SK-N-SH treated with all-trans-retinoic acid at 6 μM for 48 hours (cell line): Measurements from ENCODE around the gene CNTN2.

Experiments
- ATAC-seq: fragments of 200-7000 bp; cut with Tn5 transposase; 3 replicates; pipeline ENCODE4 v1.9.1; 2020; ENCODE audit warnings: mild to moderate bottlenecking, moderate library complexity
- BACH2 ChIP-seq: fragments of 250-450 bp; sonication (Bioruptor Pico); IDR thresholded peaks from 2 replicates; pipeline ENCODE4 v1.9.0; 2021; ENCODE audit warnings: mild to moderate bottlenecking, borderline replicate concordance
- CSDC2 ChIP-seq: fragments of 250-450 bp; sonication (Bioruptor Pico); IDR thresholded peaks from 2 replicates; pipeline ENCODE4 v1.5.0; 2020; ENCODE audit warnings: mild to moderate bottlenecking, moderate library complexity
- CSRNP3 ChIP-seq: fragments of 250-450 bp; sonication (Bioruptor Pico); IDR thresholded peaks from 2 replicates; pipeline ENCODE4 v1.5.1; 2021; ENCODE audit warnings: mild to moderate bottlenecking, moderate library complexity
- ESRRG ChIP-seq: fragments of 250-450 bp; sonication (Bioruptor Pico); IDR thresholded peaks from 2 replicates; pipeline ENCODE4 v1.6.1; 2021; ENCODE audit warnings: mild to moderate bottlenecking
- OSR1 ChIP-seq: fragments of 250-450 bp; sonication (Bioruptor Pico); IDR thresholded peaks from 2 replicates; pipeline ENCODE4 v1.8.0; 2022; ENCODE audit warnings: moderate library complexity, mild to moderate bottlenecking, inconsistent platforms
- POU6F1 ChIP-seq: fragments of 250-450 bp; sonication (Bioruptor Pico); IDR thresholded peaks from 2 replicates; pipeline ENCODE4 v1.8.0; 2021; ENCODE audit warnings: low read depth, mild to moderate bottlenecking, moderate library complexity, borderline replicate concordance
- PPARA ChIP-seq: fragments of 250-450 bp; sonication (Bioruptor Pico); IDR thresholded peaks from 2 replicates; pipeline ENCODE4 v1.5.0; 2020; ENCODE audit warnings: mild to moderate bottlenecking, borderline replicate concordance
- SNAI2 ChIP-seq: fragments of 250-450 bp; sonication (Bioruptor Pico); IDR thresholded peaks from 2 replicates; pipeline ENCODE4 v1.5.0; 2020; ENCODE audit warnings: mild to moderate bottlenecking, moderate library complexity
- TCF4 ChIP-seq: fragments of 250-450 bp; sonication (Bioruptor Pico); IDR thresholded peaks from 2 replicates; pipeline ENCODE4 v1.8.0; 2021; ENCODE audit warnings: mild to moderate bottlenecking, moderate library complexity, borderline replicate concordance
- TOX ChIP-seq: fragments of 250-450 bp; sonication (Bioruptor Pico); IDR thresholded peaks from 2 replicates; pipeline ENCODE4 v1.8.0; 2021; ENCODE audit warnings: mild to moderate bottlenecking, moderate library complexity, borderline replicate concordance
- ZFP30 ChIP-seq: fragments of 450-650 bp; formaldehyde crosslinking; IDR thresholded peaks from 2 replicates; pipeline ENCODE4 v1.5.0; 2022; ENCODE audit warnings: mild to moderate bottlenecking, moderate library complexity
- ZNF70 ChIP-seq: fragments of 450-650 bp; formaldehyde crosslinking; IDR thresholded peaks from 2 replicates; pipeline ENCODE4 v1.5.0; 2020; ENCODE audit warnings: mild to moderate bottlenecking, moderate library complexity
- ZNF8 ChIP-seq: fragments of 450-650 bp; formaldehyde crosslinking; IDR thresholded peaks from 2 replicates; pipeline ENCODE4 v1.5.0; 2020; ENCODE audit warnings: mild to moderate bottlenecking, moderate library complexity
- TF ChIP-seq, protein P1 (sequence below): fragments of 250-450 bp; sonication (Bioruptor Pico); IDR thresholded peaks from 2 replicates; pipeline ENCODE4 v1.8.0; 2020; ENCODE audit warnings: mild to moderate bottlenecking, moderate library complexity, borderline replicate concordance
- TF ChIP-seq, protein P2 (sequence below): fragments of 250-450 bp; sonication (Bioruptor Pico); IDR thresholded peaks from 2 replicates; pipeline ENCODE4 v1.5.0; 2020; ENCODE audit warnings: mild to moderate bottlenecking, moderate library complexity

The CNTN2 gene

DNA sequence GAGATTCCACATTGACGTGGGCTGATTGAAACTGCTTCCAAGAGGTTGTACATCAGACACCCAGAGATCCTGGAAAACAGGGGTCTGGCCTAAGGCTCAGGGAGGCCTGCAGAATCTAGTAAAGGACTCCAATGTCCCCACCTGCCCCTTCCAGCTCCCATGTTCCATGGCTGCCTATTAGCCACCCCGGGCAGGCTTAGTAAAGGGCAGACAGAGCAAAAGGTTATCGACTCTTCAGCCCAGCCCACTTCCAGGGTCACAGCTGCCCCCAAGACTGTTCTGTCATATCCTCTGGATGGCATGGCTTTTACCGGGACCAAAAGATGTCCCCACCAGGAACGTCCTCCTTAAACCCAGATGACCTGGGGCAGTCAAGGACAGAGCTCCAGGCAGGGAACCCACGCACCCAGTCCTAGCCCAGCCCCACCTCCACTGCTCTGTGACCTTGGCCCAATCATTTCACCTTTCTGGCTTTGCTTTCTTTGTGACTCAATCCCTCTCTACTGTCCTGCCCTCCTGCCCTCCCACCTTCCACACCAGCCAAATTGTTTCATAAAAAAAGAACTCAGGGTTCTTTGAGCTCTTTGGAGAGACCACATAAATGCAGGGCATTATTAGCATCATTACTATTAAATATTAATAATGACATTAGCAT lies 4.8 kb upstream of the CNTN2 start:
- no peak for ATAC-seq
- TF ChIP-seq CSDC2 (no peak), BACH2 (no peak), PPARA (no peak), POU6F1 (CRISPR knock-in tag) (no peak), TCF4 (no peak), ZFP30 (CRISPR knock-in tag) (no peak)
- TF ChIP-seq, protein P1, sequence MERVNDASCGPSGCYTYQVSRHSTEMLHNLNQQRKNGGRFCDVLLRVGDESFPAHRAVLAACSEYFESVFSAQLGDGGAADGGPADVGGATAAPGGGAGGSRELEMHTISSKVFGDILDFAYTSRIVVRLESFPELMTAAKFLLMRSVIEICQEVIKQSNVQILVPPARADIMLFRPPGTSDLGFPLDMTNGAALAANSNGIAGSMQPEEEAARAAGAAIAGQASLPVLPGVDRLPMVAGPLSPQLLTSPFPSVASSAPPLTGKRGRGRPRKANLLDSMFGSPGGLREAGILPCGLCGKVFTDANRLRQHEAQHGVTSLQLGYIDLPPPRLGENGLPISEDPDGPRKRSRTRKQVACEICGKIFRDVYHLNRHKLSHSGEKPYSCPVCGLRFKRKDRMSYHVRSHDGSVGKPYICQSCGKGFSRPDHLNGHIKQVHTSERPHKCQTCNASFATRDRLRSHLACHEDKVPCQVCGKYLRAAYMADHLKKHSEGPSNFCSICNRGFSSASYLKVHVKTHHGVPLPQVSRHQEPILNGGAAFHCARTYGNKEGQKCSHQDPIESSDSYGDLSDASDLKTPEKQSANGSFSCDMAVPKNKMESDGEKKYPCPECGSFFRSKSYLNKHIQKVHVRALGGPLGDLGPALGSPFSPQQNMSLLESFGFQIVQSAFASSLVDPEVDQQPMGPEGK (CRISPR knock-in tag) = no peak

DNA sequence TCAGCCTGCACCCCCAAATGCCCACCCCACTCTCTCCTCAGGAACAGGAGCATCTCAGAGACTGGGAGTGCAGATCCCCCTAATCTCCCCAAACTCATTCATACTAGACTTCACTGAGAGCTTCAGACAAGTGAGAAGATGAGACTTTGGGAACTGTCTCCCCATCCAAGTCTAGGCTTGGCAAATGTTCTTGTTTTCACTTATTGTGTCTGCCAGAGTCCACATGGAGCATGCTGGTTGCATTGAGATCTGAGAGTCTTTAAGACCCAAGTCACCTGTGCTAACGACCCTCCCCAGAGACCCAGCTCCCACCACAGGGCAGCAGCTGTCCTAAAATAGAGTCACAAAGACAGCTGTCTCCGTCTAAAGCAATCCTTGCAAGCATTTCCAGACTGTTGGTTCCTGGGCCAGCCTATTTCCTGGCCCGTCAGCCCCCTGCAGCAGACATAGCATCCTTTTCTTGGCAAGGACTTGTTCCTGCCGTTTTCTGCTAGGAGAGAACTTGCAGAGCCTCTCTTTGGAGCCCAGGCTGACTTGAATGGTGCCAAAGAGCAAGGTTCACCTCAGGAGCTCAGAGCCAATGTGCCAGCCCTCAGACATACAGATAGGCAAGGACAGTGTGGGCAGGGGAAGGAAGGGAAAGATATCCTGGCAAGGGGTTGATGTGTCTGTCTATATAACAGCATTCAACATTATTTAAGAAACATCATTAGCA lies 1.9 kb upstream of the CNTN2 start:
- no peak for ATAC-seq
- no peak for TF ChIP-seq BACH2
- no peak for TF ChIP-seq ZNF8 (CRISPR knock-in tag)
- no peak for TF ChIP-seq ZNF70 (CRISPR knock-in tag)
- TF ChIP-seq POU6F1 (CRISPR knock-in tag) = no peak
- no peak for TF ChIP-seq SNAI2 (CRISPR knock-in tag)
- no peak for TF ChIP-seq PPARA

GRCh38 chr1:205041998-205042910 lies 758 bp upstream of the CNTN2 start:
- no peak; the same call in 2 of the 3 replicates for ATAC-seq
- TF ChIP-seq PPARA = no peak
- TF ChIP-seq ZNF8 (CRISPR knock-in tag) = no peak
- no peak for TF ChIP-seq OSR1 (CRISPR knock-in tag)
- TF ChIP-seq BACH2 = no peak
- TF ChIP-seq ESRRG = no peak
- TF ChIP-seq CSRNP3 (CRISPR knock-in tag) = no peak
- TF ChIP-seq, protein P2, sequence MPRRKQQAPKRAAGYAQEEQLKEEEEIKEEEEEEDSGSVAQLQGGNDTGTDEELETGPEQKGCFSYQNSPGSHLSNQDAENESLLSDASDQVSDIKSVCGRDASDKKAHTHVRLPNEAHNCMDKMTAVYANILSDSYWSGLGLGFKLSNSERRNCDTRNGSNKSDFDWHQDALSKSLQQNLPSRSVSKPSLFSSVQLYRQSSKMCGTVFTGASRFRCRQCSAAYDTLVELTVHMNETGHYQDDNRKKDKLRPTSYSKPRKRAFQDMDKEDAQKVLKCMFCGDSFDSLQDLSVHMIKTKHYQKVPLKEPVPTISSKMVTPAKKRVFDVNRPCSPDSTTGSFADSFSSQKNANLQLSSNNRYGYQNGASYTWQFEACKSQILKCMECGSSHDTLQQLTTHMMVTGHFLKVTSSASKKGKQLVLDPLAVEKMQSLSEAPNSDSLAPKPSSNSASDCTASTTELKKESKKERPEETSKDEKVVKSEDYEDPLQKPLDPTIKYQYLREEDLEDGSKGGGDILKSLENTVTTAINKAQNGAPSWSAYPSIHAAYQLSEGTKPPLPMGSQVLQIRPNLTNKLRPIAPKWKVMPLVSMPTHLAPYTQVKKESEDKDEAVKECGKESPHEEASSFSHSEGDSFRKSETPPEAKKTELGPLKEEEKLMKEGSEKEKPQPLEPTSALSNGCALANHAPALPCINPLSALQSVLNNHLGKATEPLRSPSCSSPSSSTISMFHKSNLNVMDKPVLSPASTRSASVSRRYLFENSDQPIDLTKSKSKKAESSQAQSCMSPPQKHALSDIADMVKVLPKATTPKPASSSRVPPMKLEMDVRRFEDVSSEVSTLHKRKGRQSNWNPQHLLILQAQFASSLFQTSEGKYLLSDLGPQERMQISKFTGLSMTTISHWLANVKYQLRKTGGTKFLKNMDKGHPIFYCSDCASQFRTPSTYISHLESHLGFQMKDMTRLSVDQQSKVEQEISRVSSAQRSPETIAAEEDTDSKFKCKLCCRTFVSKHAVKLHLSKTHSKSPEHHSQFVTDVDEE = no peak
- no peak for TF ChIP-seq CSDC2
- no peak for TF ChIP-seq POU6F1 (CRISPR knock-in tag)
- TF ChIP-seq TOX (CRISPR knock-in tag) = no peak
- TF ChIP-seq, protein P1 (CRISPR knock-in tag) = no peak
- TF ChIP-seq ZFP30 (CRISPR knock-in tag) = no peak
- no peak for TF ChIP-seq SNAI2 (CRISPR knock-in tag)
- no peak for TF ChIP-seq ZNF70 (CRISPR knock-in tag)
